ENCODE data around the gene PRXL2A.
A peak's percentile ranks its signal among the peaks of the same experiment; 100 is the strongest.
"Not testable (repeated sequence)": the region's sequence is repeated elsewhere in the genome, so short reads cannot be mapped to it uniquely, and the experiment has no call there.

The PRXL2A gene

GRCh38 chr10:80477813-80478212 is 69.5 kb downstream of the PRXL2A start:
- DNase-seq, result peak; percentile 85

GRCh38 chr10:80480373-80480772 is 72.0 kb downstream of the PRXL2A start:
- not testable (repeated sequence) for DNase-seq

- no peak for DNase-seq
Measured at GRCh38 chr10:80480852-80481251, 72.5 kb downstream of the PRXL2A start.

- DNase-seq, result no peak
Measured at GRCh38 chr10:80484243-80484642, 75.9 kb downstream of the PRXL2A start.

- DNase-seq, result no peak
Measured at GRCh38 chr10:80484676-80485075, 76.3 kb downstream of the PRXL2A start.

GRCh38 chr10:80485076-80485945 is 77.0 kb downstream of the PRXL2A start:
- no peak for DNase-seq

- DNase-seq, result no peak
Measured at GRCh38 chr10:80485946-80486764, 77.8 kb downstream of the PRXL2A start.
